ENCODE measurements around the gene DST. TPM values are rescaled to one million over a fixed set of nuclear protein-coding genes. Genes with fewer than 3 reads are reported as not detected.

DST gene
- polyA plus RNA-seq, 1 of the 3 experiments (the other 2 are of a cell fraction) = 64.3 TPM

DNA sequence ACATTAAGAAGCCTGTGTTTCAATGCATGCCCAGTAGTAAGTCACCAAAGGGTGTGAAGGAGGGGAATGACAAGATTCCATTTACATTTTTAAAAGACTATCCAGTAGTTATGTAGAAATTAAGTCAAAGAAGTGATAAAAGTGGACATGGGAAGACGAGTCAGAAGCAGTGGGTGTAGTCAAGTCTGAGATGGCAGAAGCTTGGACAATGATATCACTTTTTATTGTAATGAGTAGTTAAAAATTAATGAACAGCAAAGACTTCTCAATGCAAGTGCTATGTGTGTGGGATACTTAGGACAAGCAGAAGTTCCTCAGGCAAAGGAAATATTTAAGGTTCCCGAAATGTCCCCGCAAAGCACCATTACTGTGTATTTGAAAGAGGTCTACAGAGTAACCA lies 156.0 kb downstream of the DST start:
- Histone ChIP-seq H3K36me3 (replicated peaks in 1 of 2; ENCODE audit: control insufficient read depth in 1 of 2, insufficient read depth in 2 of 2, low read length in 1 of 2) (peaks cover 71 to 81% of the 10 kb centered on the region in 2 experiments), H3K27me3 (ENCODE audit: insufficient read depth) (no peaks in the 10 kb centered on the region), H3K27ac (ENCODE audit: low read depth in 2 of 2, low read length in 1 of 2) (peak overlapping the region; percentile 22 to 77; a peak in 1 of 4 replicates), H3K9me3 (no peaks in the 10 kb centered on the region), H3K9ac (no peak overlapping the region), H3K9me2 (no peaks in the 10 kb centered on the region), H4K20me1 (ENCODE audit: insufficient read depth) (no peaks in the 10 kb centered on the region), H3K79me2 (ENCODE audit: insufficient read depth) (peaks cover 4% of the 10 kb centered on the region; the same call in 1 of the 2 replicates), H3F3A (replicated peaks; ENCODE audit: insufficient read depth) (peaks cover 47% of the 10 kb centered on the region), H3K4me2 (no peak overlapping the region), H2AFZ (ENCODE audit: low read depth) (no peak overlapping the region), H3K4me3 (ENCODE audit: low read depth in 2 of 2, low read length in 1 of 2) (no peak overlapping the region), H3K4me1 (ENCODE audit: control insufficient read depth in 1 of 2, insufficient read depth in 2 of 2, low read depth in 1 of 2, low read length in 1 of 2) (peaks cover 12% of the 10 kb centered on the region in 2 experiments)
- ChIA-PET POLR2A (no interaction called here), CTCF (interaction anchor here (2.8 kb wide), 1 partner anchor 56 kb away, joined by 11 read pairs; no protein-coding TSS in a partner anchor)
- TF ChIP-seq NFIC (IDR thresholded peaks at IDR 0.05; ENCODE audit: borderline replicate concordance) (no peak), FOXM1 (IDR thresholded peaks at IDR 0.05; ENCODE audit: low read depth) (no peak)
- 95% methylated on average over 3 of the region's 3 CpGs for WGBS (ENCODE audit: low lambda C conversion rate)
- no peak for DNase-seq

GRCh38 chr6:56484669-56485068 lies 158.0 kb downstream of the DST start:
- DNase-seq = no peak

More at GRCh38 chr6:56484669-56485068, 158.0 kb downstream of the DST start:
- Histone ChIP-seq H4K20me1 (ENCODE audit: insufficient read depth) (no peaks in the 10 kb centered on the region), H3K4me3 (ENCODE audit: low read depth in 2 of 2, low read length in 1 of 2) (no peak overlapping the region), H3K79me2 (ENCODE audit: insufficient read depth) (peaks cover 4% of the 10 kb centered on the region), H3K9me2 (no peaks in the 10 kb centered on the region), H3F3A (replicated peaks; ENCODE audit: insufficient read depth) (peaks cover 44% of the 10 kb centered on the region), H3K27me3 (ENCODE audit: insufficient read depth) (no peaks in the 10 kb centered on the region), H3K27ac (ENCODE audit: low read depth in 2 of 2, low read length in 1 of 2) (peak overlapping the region; percentile 75 to 77), H3K36me3 (replicated peaks in 1 of 2; ENCODE audit: control insufficient read depth in 1 of 2, insufficient read depth in 2 of 2, low read length in 1 of 2) (peaks cover 73 to 81% of the 10 kb centered on the region in 2 experiments), H3K9me3 (no peaks in the 10 kb centered on the region), H3K4me2 (peak overlapping the region; percentile 22; the same call in 1 of the 2 replicates), H2AFZ (ENCODE audit: low read depth) (no peak overlapping the region), H3K9ac (no peak overlapping the region; the same call in 1 of the 2 replicates), H3K4me1 (ENCODE audit: control insufficient read depth in 1 of 2, insufficient read depth in 2 of 2, low read depth in 1 of 2, low read length in 1 of 2) (peaks cover 12 to 14% of the 10 kb centered on the region in 2 experiments)
- ChIA-PET CTCF (no interaction called here), POLR2A (no interaction called here)
- 30% methylated on average over 2 of the region's 2 CpGs for WGBS (ENCODE audit: low lambda C conversion rate)
- TF ChIP-seq, protein P1, sequence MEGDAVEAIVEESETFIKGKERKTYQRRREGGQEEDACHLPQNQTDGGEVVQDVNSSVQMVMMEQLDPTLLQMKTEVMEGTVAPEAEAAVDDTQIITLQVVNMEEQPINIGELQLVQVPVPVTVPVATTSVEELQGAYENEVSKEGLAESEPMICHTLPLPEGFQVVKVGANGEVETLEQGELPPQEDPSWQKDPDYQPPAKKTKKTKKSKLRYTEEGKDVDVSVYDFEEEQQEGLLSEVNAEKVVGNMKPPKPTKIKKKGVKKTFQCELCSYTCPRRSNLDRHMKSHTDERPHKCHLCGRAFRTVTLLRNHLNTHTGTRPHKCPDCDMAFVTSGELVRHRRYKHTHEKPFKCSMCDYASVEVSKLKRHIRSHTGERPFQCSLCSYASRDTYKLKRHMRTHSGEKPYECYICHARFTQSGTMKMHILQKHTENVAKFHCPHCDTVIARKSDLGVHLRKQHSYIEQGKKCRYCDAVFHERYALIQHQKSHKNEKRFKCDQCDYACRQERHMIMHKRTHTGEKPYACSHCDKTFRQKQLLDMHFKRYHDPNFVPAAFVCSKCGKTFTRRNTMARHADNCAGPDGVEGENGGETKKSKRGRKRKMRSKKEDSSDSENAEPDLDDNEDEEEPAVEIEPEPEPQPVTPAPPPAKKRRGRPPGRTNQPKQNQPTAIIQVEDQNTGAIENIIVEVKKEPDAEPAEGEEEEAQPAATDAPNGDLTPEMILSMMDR (IDR thresholded peaks at IDR 0.05) = no peak
- TF ChIP-seq RFX5 (IDR thresholded peaks at IDR 0.05; ENCODE audit: low read length) (no peak), GATA2 (CRISPR knock-in tag; IDR thresholded peaks at IDR 0.05) (no peak), FOSL2 (IDR thresholded peaks at IDR 0.05; ENCODE audit: borderline replicate concordance, low read depth) (peak; percentile 71; the same call in 1 of the 2 replicates), JUND (IDR thresholded peaks at IDR 0.05) (peak; percentile 67), TCF12 (IDR thresholded peaks at IDR 0.05) (peak; percentile 66), FOXM1 (IDR thresholded peaks at IDR 0.05; ENCODE audit: low read depth) (0 out of 2 replicates have a peak, but pooled peaks have one; percentile 76), NFIC (IDR thresholded peaks at IDR 0.05; ENCODE audit: borderline replicate concordance) (0 out of 2 replicates have a peak, but pooled peaks have one; percentile 23), MEF2A (IDR thresholded peaks at IDR 0.05; ENCODE audit: borderline replicate concordance, low read depth) (peak; percentile 58; the same call in 1 of the 2 replicates), RXRA (IDR thresholded peaks at IDR 0.05; ENCODE audit: borderline replicate concordance, low read depth) (peak; percentile 52; the same call in 1 of the 2 replicates), REST (IDR thresholded peaks at IDR 0.05; ENCODE audit: low read depth, low read length) (no peak), EP300 (IDR thresholded peaks at IDR 0.05; ENCODE audit: borderline replicate concordance in 1 of 2, low read depth in 1 of 2, low read length in 1 of 2) (peak in 1 of 2 experiments; percentile 72; a peak in 1 of 4 replicates), TEAD4 (IDR thresholded peaks at IDR 0.05; ENCODE audit: borderline replicate concordance, insufficient read depth) (peak; percentile 42; the same call in 1 of the 2 replicates)
- TF ChIP-seq, protein P2, sequence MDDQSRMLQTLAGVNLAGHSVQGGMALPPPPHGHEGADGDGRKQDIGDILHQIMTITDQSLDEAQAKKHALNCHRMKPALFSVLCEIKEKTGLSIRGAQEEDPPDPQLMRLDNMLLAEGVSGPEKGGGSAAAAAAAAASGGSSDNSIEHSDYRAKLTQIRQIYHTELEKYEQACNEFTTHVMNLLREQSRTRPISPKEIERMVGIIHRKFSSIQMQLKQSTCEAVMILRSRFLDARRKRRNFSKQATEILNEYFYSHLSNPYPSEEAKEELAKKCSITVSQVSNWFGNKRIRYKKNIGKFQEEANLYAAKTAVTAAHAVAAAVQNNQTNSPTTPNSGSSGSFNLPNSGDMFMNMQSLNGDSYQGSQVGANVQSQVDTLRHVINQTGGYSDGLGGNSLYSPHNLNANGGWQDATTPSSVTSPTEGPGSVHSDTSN (IDR thresholded peaks at IDR 0.05) = peak; percentile 69

Data from SK-N-SH (cell line).